Activated CD4-positive, alpha-beta T cell treated with anti-CD3 and anti-CD28 coated beads, Interleukin-2, amount 50 U/mL, for 16 hours (primary cell): Measurements from ENCODE around the gene MZB1.
"Not testable (repeated sequence)": the region's sequence is repeated elsewhere in the genome, so short reads cannot be mapped to it uniquely, and the experiment has no call there.

Source experiments
- DNase-seq: peaks from one replicate; pipeline ENCODE4 v3.0.0-alpha.2; 2020

Gene MZB1

GRCh38 chr5:139410121-139410992 lies 20.6 kb upstream of the MZB1 start:
- no peak for DNase-seq

DNA sequence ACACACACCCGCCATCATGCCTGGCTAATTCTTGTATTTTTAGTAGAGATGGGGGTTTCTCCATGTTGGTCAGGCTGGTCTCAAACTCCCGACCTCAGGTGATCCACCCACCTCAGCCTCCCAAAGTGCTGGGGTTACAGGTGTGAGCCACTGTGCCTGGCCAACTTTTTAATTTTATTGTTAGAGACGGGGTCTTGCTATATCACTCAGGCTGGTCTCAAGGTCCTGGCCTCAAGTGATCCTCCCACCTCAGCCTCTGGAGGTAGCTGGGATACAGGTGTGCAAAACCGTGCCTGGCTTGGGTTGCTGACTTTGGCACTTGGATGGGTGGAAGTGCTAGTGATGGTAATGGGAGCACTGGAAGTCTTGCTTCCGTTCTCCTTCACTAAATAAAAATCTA lies 19.4 kb upstream of the MZB1 start:
- DNase-seq = not testable (repeated sequence)

GRCh38 chr5:139408191-139408590 lies 18.5 kb upstream of the MZB1 start:
- no peak for DNase-seq

DNA sequence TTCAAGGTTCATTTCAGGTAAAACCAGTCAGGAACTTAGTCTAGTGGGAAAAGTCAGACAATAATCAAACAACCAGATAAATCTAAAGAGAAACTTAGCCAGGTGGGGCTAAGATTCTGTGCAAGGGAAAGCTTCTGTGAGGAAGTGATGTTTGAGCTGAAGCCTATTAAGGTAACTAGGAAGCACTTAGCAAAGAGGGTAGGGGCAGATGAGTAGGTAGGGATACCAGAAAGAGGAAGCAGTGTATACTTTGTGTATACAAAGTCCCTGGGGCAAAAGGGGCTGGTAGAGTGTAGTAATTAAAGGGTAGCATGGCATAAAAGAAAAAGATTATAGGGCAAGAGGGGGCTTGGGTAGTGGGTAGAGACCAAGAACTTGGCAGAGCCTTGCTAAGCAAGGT lies 17.8 kb upstream of the MZB1 start:
- DNase-seq = no peak

DNA sequence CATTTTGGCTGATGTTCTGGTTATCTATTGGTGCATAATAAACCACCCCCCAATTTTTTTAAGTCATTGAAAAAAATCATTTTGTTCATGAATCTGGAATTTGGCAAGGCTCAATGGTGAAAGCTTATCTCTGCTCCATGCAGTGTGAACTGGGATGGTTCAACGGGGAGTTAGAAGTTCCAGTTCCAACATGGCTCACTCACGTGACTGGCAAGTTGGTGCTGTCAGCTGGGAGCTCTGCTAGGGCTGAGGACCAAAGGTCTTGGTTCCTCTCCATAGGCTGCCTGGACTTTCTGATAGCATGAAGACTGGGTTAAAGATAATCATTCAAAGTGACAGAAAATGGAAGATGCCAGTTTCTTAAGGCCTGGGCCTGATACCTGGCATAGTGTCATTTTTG lies 17.2 kb upstream of the MZB1 start:
- DNase-seq = no peak

- DNase-seq = no peak
These were observed 14.7 kb upstream of the MZB1 start for GRCh38 chr5:139404484-139404840.

DNA sequence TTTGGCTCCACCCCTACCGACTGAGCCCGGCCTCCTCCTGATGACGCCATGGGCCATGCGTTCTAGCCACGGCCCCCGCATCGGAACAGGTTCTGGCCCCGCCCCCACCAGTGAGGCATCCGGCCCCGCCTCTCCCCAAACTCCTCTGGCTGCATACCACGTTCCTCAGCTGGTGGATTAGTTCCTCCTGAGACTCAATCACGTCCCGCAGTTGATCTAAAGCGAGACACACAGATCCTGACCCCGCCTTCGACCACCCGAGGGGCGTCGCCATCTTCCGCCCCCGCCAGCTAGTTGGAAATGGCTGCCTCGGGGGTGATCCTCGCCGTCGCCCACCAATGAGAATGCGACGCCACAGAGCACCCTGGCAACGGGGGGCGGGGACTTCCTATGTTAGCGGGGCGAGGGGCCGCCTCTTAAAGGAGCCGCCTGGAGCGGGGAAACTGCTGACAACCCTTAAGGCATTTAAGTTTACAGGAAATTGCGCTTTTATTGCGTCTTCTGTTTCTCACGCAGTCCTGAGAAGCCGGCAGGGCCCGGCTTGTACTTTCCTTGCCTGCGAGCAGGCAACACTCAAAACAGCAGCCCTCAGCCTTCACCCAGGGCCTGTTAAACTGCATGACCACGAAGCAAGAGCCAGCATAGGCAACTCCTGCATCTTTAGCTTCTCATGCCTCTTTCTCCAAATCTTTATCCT lies 14.2 kb upstream of the MZB1 start, which contains the start of gene SPATA24:
Gene SPATA24 (minus strand): TSS at position 303 of the 697 bp plus-strand sequence. CDS start 29 bp downstream, at position 274.
- DNase-seq = peak; percentile 98

GRCh38 chr5:139403418-139403786 lies 13.7 kb upstream of the MZB1 start:
- no peak for DNase-seq

DNA sequence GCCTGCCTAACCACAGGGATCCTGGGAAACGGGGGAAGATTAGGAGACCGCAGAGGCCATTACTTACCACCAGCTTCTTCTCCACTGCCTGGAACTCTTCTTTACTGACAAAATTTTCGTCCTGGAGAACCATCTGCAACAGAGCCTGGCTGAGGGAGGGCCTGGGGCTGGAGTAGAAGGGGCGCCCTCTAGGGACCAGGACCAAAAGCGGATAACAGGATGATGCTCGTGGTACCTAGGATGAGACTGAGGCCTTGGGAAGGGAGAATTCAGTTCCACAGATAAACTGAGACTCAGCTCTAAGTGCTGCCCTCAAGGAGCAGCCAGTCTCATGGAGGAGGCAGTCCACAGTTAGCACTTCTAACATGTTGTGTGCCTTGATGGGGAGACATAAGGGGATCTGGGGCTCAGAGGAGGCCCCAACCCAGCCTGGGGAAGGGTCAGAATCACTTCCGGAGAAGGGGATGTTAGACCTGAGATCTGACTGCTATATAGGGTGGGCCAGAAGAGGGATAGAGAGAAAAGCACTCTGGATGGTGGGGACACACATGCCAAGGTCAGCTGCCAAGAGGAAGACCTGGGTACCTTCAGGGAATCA lies 12.9 kb upstream of the MZB1 start:
- DNase-seq = no peak

- DNase-seq = no peak
These were observed 11.8 kb upstream of the MZB1 start for GRCh38 chr5:139401546-139401945.

- no peak for DNase-seq
These were observed 9.9 kb upstream of the MZB1 start for GRCh38 chr5:139399501-139400121.

DNA sequence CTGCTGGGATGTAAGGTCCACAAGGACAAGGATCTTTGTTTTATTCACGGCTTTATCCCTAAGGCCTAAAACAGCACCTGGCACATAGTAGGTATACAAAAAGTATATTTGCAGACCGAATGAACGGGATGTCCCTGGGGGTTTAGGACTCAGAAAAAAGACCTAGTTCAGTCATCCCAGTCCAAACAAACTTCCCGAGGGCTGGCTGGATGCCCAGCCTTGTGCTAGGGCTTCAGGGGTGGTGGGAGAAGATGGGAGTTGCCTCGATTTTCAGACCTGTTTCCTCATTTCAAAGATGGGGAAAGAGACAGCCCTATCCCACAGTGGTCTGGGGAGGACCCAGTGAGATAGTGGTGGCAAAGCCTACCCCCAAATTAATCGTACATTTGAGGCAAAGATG lies 8.2 kb upstream of the MZB1 start:
- no peak for DNase-seq

DNA sequence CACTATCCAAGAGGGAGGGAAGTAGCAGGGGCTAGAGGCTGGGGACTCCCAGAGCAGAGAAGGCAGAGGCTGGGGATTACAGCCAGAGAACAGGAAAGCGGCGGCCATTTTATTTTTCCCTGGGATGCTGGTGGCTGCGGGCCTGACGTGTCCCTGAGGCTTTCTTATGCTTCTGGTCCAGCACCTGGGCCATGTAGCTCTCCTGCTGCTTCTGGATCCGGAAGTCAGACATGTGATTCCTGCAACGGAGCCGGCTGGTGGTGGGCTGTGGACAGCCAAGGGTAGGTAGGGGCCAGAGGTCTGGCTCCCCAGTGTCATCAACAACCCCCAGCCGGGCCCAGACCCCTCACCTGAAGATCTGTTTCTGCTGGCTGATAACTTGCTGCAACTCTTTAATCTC lies 7.0 kb upstream of the MZB1 start:
- DNase-seq = no peak

DNA sequence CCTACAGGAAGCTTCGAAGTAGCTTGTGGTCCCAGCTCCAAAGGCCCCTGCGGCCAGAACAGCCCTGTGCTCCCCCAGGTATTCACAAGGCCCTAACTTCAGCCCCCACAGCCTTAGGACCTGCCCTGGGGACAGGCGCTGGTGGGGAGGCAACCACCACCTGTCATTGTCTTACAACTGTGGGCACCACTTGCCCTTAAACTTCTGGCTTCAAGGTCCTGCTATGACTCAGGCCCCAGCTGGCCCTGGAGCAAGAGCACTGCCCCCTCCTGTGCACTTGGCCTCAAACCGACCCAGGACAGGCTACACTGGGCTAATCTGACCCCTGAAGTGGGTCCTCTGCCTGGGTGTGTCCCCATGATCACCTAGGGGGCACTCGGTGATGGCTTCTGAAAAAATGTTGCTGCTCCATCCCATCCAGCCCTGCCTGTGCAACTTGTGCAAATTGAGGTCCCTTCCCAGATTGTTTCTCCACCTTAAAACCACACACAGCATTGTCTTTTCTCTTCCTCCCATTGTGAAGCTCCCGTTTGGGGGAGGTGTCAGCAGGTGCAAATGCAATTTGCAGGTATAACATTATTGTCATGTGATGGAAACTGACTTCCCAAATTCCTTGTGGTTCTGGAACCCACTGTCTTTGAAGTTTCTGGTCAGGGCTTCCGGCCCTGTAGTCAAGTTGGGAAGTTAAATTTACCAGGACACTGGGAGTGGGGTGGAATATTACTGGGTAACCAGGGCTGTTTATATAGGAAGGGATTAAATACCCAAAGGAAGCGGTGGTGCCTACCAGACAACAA lies 6.3 kb upstream of the MZB1 start:
- no peak for DNase-seq

DNA sequence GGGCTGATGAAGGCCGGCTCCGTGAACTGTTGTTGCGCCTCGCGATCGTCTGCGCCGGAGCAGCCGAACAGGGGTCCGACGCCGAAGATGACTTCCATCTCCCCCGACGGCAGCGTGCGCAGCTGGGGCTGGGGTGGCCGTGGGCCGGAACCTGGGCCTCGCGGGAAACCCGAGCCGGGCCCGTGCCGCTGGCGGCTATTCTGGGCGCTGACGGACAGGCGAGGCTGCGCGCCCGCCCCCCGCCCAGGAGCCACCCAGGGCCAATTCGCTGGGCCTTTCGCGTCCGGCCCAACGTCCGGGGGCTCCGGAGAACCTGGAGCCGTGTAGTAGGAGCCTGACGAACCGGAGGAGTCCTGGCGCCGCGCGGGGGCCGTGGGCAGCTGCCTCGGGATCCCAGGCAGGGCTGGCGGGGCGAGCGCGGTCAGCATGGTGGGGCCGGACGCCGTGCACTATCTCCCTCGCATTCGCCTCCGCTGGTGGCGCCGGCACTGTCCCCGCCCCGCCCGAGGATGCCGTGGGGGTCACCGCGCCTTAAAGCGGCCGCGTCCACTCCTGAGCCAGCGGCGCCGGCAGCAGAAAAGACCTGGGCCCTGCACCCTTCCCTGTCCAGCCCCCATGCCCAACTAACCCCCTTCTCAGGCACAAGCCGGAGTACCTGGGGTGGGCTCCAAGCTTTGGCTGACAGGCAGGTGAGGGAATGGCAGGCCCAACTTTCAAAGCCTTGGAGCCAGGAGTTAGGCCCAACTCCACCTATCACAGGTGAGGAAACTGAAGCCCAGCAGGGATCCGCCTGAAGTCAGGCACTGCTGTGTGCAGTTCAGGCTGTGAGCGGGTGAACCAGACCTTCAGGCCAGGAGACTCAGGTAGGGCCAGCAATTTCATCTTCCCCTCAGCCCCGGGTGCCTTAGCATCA lies 5.2 kb upstream of the MZB1 start, which contains the start of gene PROB1:
Gene PROB1 (minus strand): TSS at position 451 of the 913 bp plus-strand sequence. CDS start 23 bp downstream, at position 428.
- DNase-seq = no peak

DNA sequence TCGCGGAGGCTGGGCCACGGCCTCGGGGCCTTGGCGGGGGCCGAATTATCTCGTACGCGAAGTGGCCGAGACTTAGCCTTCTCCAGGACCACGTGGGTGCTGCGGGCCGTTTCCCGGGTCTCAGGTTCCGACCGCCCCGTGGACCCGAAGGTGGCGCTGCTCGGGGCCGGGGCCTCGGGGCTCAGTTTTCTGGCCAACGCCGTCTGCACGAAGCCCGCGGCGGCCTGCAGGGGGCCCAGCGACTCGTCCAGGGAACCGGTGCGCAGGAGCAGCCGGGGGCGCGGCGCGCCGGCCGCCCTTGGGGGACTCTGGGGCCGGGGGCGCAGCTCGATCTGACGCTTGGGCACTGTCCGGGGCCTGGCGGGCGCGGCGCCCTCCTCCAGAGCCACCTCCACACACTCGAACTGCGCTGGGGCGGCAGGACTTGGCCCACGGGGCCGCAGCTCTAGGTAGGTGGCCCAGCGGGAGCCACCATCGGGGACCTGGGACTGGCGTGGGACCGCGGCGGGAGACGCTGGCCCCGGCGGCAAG lies 4.5 kb upstream of the MZB1 start:
- DNase-seq = peak; percentile 79

GRCh38 chr5:139393497-139394122 lies 3.9 kb upstream of the MZB1 start:
- no peak for DNase-seq

- peak; percentile 92 for DNase-seq
These were observed 3.2 kb upstream of the MZB1 start for GRCh38 chr5:139392678-139393496.

DNA sequence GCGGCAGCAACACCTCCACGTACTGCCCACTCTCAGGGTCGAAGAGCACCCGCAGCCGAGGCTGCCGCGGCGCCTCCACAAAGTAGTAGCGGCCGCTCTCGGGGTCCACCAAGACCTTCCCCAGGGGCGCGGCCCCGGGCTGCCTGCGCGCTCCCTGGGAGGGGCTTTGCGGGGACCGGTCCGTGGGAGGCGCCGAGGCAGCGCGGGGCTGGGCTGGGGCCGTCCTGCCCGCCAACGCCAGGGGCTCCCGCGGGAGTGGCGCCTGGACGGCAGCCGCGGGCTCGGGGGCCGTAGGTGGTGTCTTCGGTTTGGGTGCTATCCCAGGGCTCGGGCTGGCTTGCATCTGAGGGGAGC lies 2.6 kb upstream of the MZB1 start:
- no peak for DNase-seq
